ENCODE results near the gene SNX19.
A peak's percentile ranks its signal among the peaks of the same experiment; 100 is the strongest.

SNX19 gene

GRCh38 chr11:130834886-130835285 is 81.4 kb downstream of the SNX19 start:
- H3K4me1 ChIP-seq (ENCODE audit: low read depth, poor library complexity, severe bottlenecking): peaks cover 60% of the 10 kb centered on the region
- H2AFZ ChIP-seq (ENCODE audit: low read depth): no peak overlapping the region
- no peaks in the 10 kb centered on the region for H3K79me2 ChIP-seq (ENCODE audit: insufficient read depth, low read depth)
- 0 out of 2 replicates have a peak overlapping the region, but pooled peaks have one; percentile 12 for H3K27ac ChIP-seq
- no peaks in the 10 kb centered on the region for H4K20me1 ChIP-seq (ENCODE audit: insufficient read depth)
- H3K4me3 ChIP-seq (IDR thresholded peaks at IDR 0.05; ENCODE audit: insufficient read depth, low read depth, low read length): no peak overlapping the region
- no peaks in the 10 kb centered on the region for H3K27me3 ChIP-seq (ENCODE audit: insufficient read depth, low read depth)
- H3K9ac ChIP-seq: no peak overlapping the region
- H3K4me2 ChIP-seq: peak overlapping the region; percentile 38
- H3K36me3 ChIP-seq (ENCODE audit: insufficient read depth): no peaks in the 10 kb centered on the region
- no peak for TF ChIP-seq CTCF (conservative IDR thresholded peaks at IDR 0.05; ENCODE audit: low read depth, low read length)

- Histone ChIP-seq H3K27ac (peak overlapping the region; percentile 88), H3K36me3 (ENCODE audit: insufficient read depth) (no peaks in the 10 kb centered on the region), H3K27me3 (ENCODE audit: insufficient read depth, low read depth) (no peaks in the 10 kb centered on the region), H4K20me1 (ENCODE audit: insufficient read depth) (no peaks in the 10 kb centered on the region), H3K9ac (peak overlapping the region; percentile 43; the same call in 1 of the 2 replicates), H3K4me3 (IDR thresholded peaks at IDR 0.05; ENCODE audit: insufficient read depth, low read depth, low read length) (no peak overlapping the region), H2AFZ (ENCODE audit: low read depth) (peak overlapping the region; percentile 57), H3K4me1 (ENCODE audit: low read depth, poor library complexity, severe bottlenecking) (peaks cover 67% of the 10 kb centered on the region), H3K79me2 (ENCODE audit: insufficient read depth, low read depth) (no peaks in the 10 kb centered on the region), H3K4me2 (peak overlapping the region; percentile 76)
- no peak for TF ChIP-seq CTCF (conservative IDR thresholded peaks at IDR 0.05; ENCODE audit: low read depth, low read length)
These were observed 83.5 kb downstream of the SNX19 start for GRCh38 chr11:130832566-130833425.

GRCh38 chr11:130831976-130832375 is 84.3 kb downstream of the SNX19 start:
- no peak for TF ChIP-seq CTCF (conservative IDR thresholded peaks at IDR 0.05; ENCODE audit: low read depth, low read length)
- peaks cover 67% of the 10 kb centered on the region for H3K4me1 ChIP-seq (ENCODE audit: low read depth, poor library complexity, severe bottlenecking)
- H3K27ac ChIP-seq: peak overlapping the region; percentile 88
- no peak overlapping the region for H3K4me3 ChIP-seq (IDR thresholded peaks at IDR 0.05; ENCODE audit: insufficient read depth, low read depth, low read length)
- H3K4me2 ChIP-seq: peak overlapping the region; percentile 76; the same call in 1 of the 2 replicates
- H3K79me2 ChIP-seq (ENCODE audit: insufficient read depth, low read depth): no peaks in the 10 kb centered on the region
- no peaks in the 10 kb centered on the region for H3K36me3 ChIP-seq (ENCODE audit: insufficient read depth)
- peak overlapping the region; percentile 57 for H2AFZ ChIP-seq (ENCODE audit: low read depth)
- H3K27me3 ChIP-seq (ENCODE audit: insufficient read depth, low read depth): no peaks in the 10 kb centered on the region
- no peaks in the 10 kb centered on the region for H4K20me1 ChIP-seq (ENCODE audit: insufficient read depth)
- H3K9ac ChIP-seq: peak overlapping the region; percentile 43

GRCh38 chr11:130831506-130831905 is 84.8 kb downstream of the SNX19 start:
- peak overlapping the region; percentile 82 for H3K4me2 ChIP-seq
- no peak for TF ChIP-seq CTCF (conservative IDR thresholded peaks at IDR 0.05; ENCODE audit: low read depth, low read length)
- H2AFZ ChIP-seq (ENCODE audit: low read depth): peak overlapping the region; percentile 75; the same call in 1 of the 2 replicates

More at GRCh38 chr11:130831506-130831905, 84.8 kb downstream of the SNX19 start:
- no peaks in the 10 kb centered on the region for H3K79me2 ChIP-seq (ENCODE audit: insufficient read depth, low read depth)
- no peaks in the 10 kb centered on the region for H3K36me3 ChIP-seq (ENCODE audit: insufficient read depth)
- no peak overlapping the region for H3K4me3 ChIP-seq (IDR thresholded peaks at IDR 0.05; ENCODE audit: insufficient read depth, low read depth, low read length)
- peak overlapping the region; percentile 88 for H3K27ac ChIP-seq
- H3K27me3 ChIP-seq (ENCODE audit: insufficient read depth, low read depth): no peaks in the 10 kb centered on the region
- no peaks in the 10 kb centered on the region for H4K20me1 ChIP-seq (ENCODE audit: insufficient read depth)
- peak overlapping the region; percentile 43 for H3K9ac ChIP-seq
- H3K4me1 ChIP-seq (ENCODE audit: low read depth, poor library complexity, severe bottlenecking): peaks cover 67% of the 10 kb centered on the region

All from KMS-11 (cell line).